PC-3 (cell line): Measurements from ENCODE around the gene NFU1. TPM values are rescaled to one million over a fixed set of nuclear protein-coding genes. Genes with fewer than 3 reads are reported as not detected.
"Not testable (repeated sequence)": the region's sequence is repeated elsewhere in the genome, so short reads cannot be mapped to it uniquely, and the experiment has no call there.

ENCODE experiments used
- ATAC-seq: fragments of 200-7000 bp; cut with Tn5 transposase; 2 replicates; pipeline ENCODE4 v1.9.1; 2020; ENCODE audit warnings: mild to moderate bottlenecking, moderate library complexity
- BruUV-seq: library from RNA; stranded (reverse); fragments of 400-500 nt; replicated peaks from 2 replicates; lab custom pipeline; 2021; lab: Mats Ljungman, UMichigan
- CTCF ChIA-PET: fragments of 300-600 bp; sonication (Branson Sonifier 250); formaldehyde crosslinking; loops from one replicate; lab custom pipeline; 2022; ENCODE audit warnings: antibody characterized with exemption; lab: Charles Lee
- POLR2A ChIA-PET: fragments of 300-600 bp; sonication (Branson Sonifier 250); formaldehyde crosslinking; loops from one replicate; lab custom pipeline; 2022; ENCODE audit warnings: antibody characterized with exemption; ENCODE audit not compliant: unreplicated experiment; lab: Charles Lee
- DNase-seq: peaks from one replicate; pipeline ENCODE4 v3.0.0-alpha.2; 2015
- H2AFZ ChIP-seq: fragments of 300-600 bp; sonication (generic); 2 replicates; pipeline ENCODE4 v1.6.0; 2016; ENCODE audit warnings: antibody characterized with exemption, low read length
- H3F3A ChIP-seq: fragments of 300-600 bp; sonication (generic); one replicate; pipeline ENCODE4 v1.6.0; 2017; ENCODE audit warnings: antibody characterized with exemption, low read length, control low read depth, mild to moderate bottlenecking; ENCODE audit not compliant: unreplicated experiment
- H3K27ac ChIP-seq: fragments of 300-600 bp; sonication (generic); 2 replicates; pipeline ENCODE4 v1.5.1; 2016; ENCODE audit warnings: mild to moderate bottlenecking, low read length
- H3K27me3 ChIP-seq: fragments of 300-600 bp; sonication (generic); 2 replicates; pipeline ENCODE4 v1.6.1; 2016; ENCODE audit warnings: low read length, mixed read lengths
- H3K36me3 ChIP-seq: fragments of 300-600 bp; sonication (generic); 2 replicates; pipeline ENCODE4 v1.6.1; 2016; ENCODE audit warnings: low read depth, mixed run types, low read length, mixed read lengths
- H3K4me1 ChIP-seq: fragments of 300-600 bp; sonication (generic); 2 replicates; pipeline ENCODE4 v1.5.1; 2016; ENCODE audit warnings: low read length; ENCODE audit not compliant: insufficient read depth
- H3K4me2 ChIP-seq: fragments of 300-600 bp; sonication (generic); 2 replicates; pipeline ENCODE4 v1.6.0; 2016; ENCODE audit warnings: low read length
- H3K4me3 ChIP-seq: fragments of 300-600 bp; sonication (generic); 2 replicates; pipeline ENCODE4 v1.5.1; 2016; ENCODE audit warnings: mild to moderate bottlenecking, low read length, mixed read lengths
- H3K79me2 ChIP-seq: fragments of 300-600 bp; sonication (generic); 2 replicates; pipeline ENCODE4 v1.6.1; 2017; ENCODE audit warnings: low read length, mixed read lengths
- H3K9ac ChIP-seq: fragments of 300-600 bp; sonication (generic); 2 replicates; pipeline ENCODE4 v1.6.0; 2016; ENCODE audit warnings: mild to moderate bottlenecking, low read length
- H3K9me2 ChIP-seq: fragments of 300-600 bp; sonication (generic); replicated peaks from 2 replicates; pipeline ENCODE4 v1.6.1; 2016; ENCODE audit warnings: mixed run types, low read length, mixed read lengths
- H3K9me3 ChIP-seq: fragments of 300-600 bp; sonication (generic); 2 replicates; pipeline ENCODE4 v1.6.1; 2016; ENCODE audit warnings: low read length, mixed read lengths
- H4K20me1 ChIP-seq: fragments of 300-600 bp; sonication (generic); 2 replicates; pipeline ENCODE4 v1.6.1; 2016; ENCODE audit warnings: low read length, mixed read lengths
- CTCF ChIP-seq: fragments of 300-600 bp; sonication (generic); conservative IDR thresholded peaks from 2 replicates; pipeline ENCODE4 v1.5.1; 2017; ENCODE audit warnings: antibody characterized with exemption, low read depth, mild to moderate bottlenecking, low read length
- EZH2 ChIP-seq: fragments of 300-600 bp; sonication (generic); IDR thresholded peaks from one replicate; pipeline ENCODE4 v1.6.1; 2017; ENCODE audit warnings: antibody characterized with exemption, mild to moderate bottlenecking, low read length; ENCODE audit not compliant: unreplicated experiment
- EZH2phosphoT487 ChIP-seq: fragments of 300-600 bp; sonication (generic); IDR thresholded peaks from 2 replicates; pipeline ENCODE4 v1.6.1; 2018; ENCODE audit warnings: mild to moderate bottlenecking, antibody characterized with exemption, low read length, borderline replicate concordance
- intact Hi-C: fragments of 100-400 bp; cut with micrococcal nuclease; formaldehyde crosslinking; loops from 2 replicates; pipeline ENCODE4 v1.9.0; 2023
- total RNA-seq: library from RNA; depleted of rRNA; stranded (reverse); fragments of >200 nt; gene quantifications from 2 replicates; pipeline ENCODE4 v1.2.3, GENCODE V29; 2014

The NFU1 gene
- total RNA-seq, 1 experiment from 2014 or later, result 45.6 TPM

- no peak overlapping the region for H3K4me3 ChIP-seq
- ChIA-PET POLR2A (no interaction called here), CTCF (no interaction called here)
- no peak for ATAC-seq
- no peaks in the 10 kb centered on the region for H3K79me2 ChIP-seq
- DNase-seq, result no peak
- H3K4me1 ChIP-seq, result no peaks in the 10 kb centered on the region
- no peaks in the 10 kb centered on the region for H3F3A ChIP-seq
- no peak overlapping the region for H2AFZ ChIP-seq
- no peaks in the 10 kb centered on the region for H4K20me1 ChIP-seq
- no peak overlapping the region for H3K9ac ChIP-seq
- BruUV-seq, result no TSS peak
- H3K27ac ChIP-seq, result no peak overlapping the region
- no peaks in the 10 kb centered on the region for H3K9me2 ChIP-seq
- no peak for TF ChIP-seq CTCF
- H3K9me3 ChIP-seq, result no peaks in the 10 kb centered on the region
- H3K27me3 ChIP-seq, result no peaks in the 10 kb centered on the region
- intact Hi-C loops, result no loop called here
- H3K36me3 ChIP-seq, result no peaks in the 10 kb centered on the region
- H3K4me2 ChIP-seq, result no peak overlapping the region
Measured at GRCh38 chr2:69450735-69451416, 13.6 kb upstream of the NFU1 start.

- intact Hi-C loops, result no loop called here
- H3K9me3 ChIP-seq, result no peaks in the 10 kb centered on the region
- DNase-seq (no peak), ATAC-seq (no peak)
- H3K36me3 ChIP-seq, result no peaks in the 10 kb centered on the region
- ChIA-PET POLR2A (no interaction called here), CTCF (no interaction called here)
- TF ChIP-seq EZH2phosphoT487 (no peak), CTCF (no peak), EZH2 (no peak)
- H2AFZ ChIP-seq, result no peak overlapping the region
- H3K4me3 ChIP-seq, result no peak overlapping the region
- H3K27me3 ChIP-seq, result no peaks in the 10 kb centered on the region
- H3K4me2 ChIP-seq, result no peak overlapping the region
- no peaks in the 10 kb centered on the region for H3K4me1 ChIP-seq
- H3F3A ChIP-seq, result no peaks in the 10 kb centered on the region
- H3K9ac ChIP-seq, result no peak overlapping the region
- no peaks in the 10 kb centered on the region for H3K9me2 ChIP-seq
- H4K20me1 ChIP-seq, result no peaks in the 10 kb centered on the region
- no TSS peak for BruUV-seq
- no peak overlapping the region for H3K27ac ChIP-seq
- no peaks in the 10 kb centered on the region for H3K79me2 ChIP-seq
Measured at GRCh38 chr2:69449906-69450305, 12.7 kb upstream of the NFU1 start.

- intact Hi-C loops, result loop anchor here (5.0 kb wide), 1 partner anchor 39 kb away; no protein-coding TSS in a partner anchor
- H3F3A ChIP-seq, H3K9me2 ChIP-seq, H3K9me3 ChIP-seq, H2AFZ ChIP-seq, H3K9ac ChIP-seq, CTCF ChIA-PET, H3K79me2 ChIP-seq, DNase-seq, BruUV-seq, H3K27ac ChIP-seq, H3K36me3 ChIP-seq, POLR2A ChIA-PET, H3K4me1 ChIP-seq, H3K4me3 ChIP-seq, ATAC-seq, H4K20me1 ChIP-seq, H3K27me3 ChIP-seq, H3K4me2 ChIP-seq: not testable (repeated sequence)
Measured at GRCh38 chr2:69443673-69444072, 6.4 kb upstream of the NFU1 start.

GRCh38 chr2:69439499-69439898 is 2.3 kb upstream of the NFU1 start:
- ATAC-seq, POLR2A ChIA-PET, H3K4me3 ChIP-seq, H3K27me3 ChIP-seq, H4K20me1 ChIP-seq, intact Hi-C loops, H2AFZ ChIP-seq, H3K36me3 ChIP-seq, BruUV-seq, H3K9ac ChIP-seq, H3F3A ChIP-seq, H3K4me2 ChIP-seq, CTCF ChIA-PET, DNase-seq, H3K27ac ChIP-seq, H3K9me2 ChIP-seq, H3K9me3 ChIP-seq: not testable (repeated sequence)
- Histone ChIP-seq H3K79me2 (peaks cover 18% of the 10 kb centered on the region), H3K4me1 (peaks cover 24% of the 10 kb centered on the region)
